Hepatocyte (in vitro differentiated cells): ENCODE data around the gene WHRN. TPM values are rescaled to one million over a fixed set of nuclear protein-coding genes. Genes with fewer than 3 reads are reported as not detected.

Experiments
- DNase-seq: peaks from one replicate; pipeline ENCODE4 v3.0.0-alpha.2; 2016; ENCODE audit warnings: low spot score
- H2AFZ ChIP-seq: fragments of 200-600 bp; sonication (generic); 2 replicates; pipeline ENCODE4 v1.6.0; 2016; ENCODE audit warnings: antibody characterized with exemption, mild to moderate bottlenecking
- H3K27ac ChIP-seq: fragments of 200-600 bp; sonication (generic); 2 replicates; pipeline ENCODE4 v1.5.1; 2016; ENCODE audit warnings: mild to moderate bottlenecking
- H3K27me3 ChIP-seq: fragments of 200-600 bp; sonication (generic); 2 replicates; pipeline ENCODE4 v1.6.1; 2016
- H3K36me3 ChIP-seq: fragments of 200-600 bp; sonication (generic); replicated peaks from 2 replicates; pipeline ENCODE4 v1.5.1; 2016; ENCODE audit warnings: low read depth; ENCODE audit not compliant: insufficient read depth
- H3K4me1 ChIP-seq: fragments of 200-600 bp; sonication (generic); 2 replicates; pipeline ENCODE4 v1.5.1; 2016; ENCODE audit warnings: mild to moderate bottlenecking, moderate library complexity; ENCODE audit not compliant: insufficient read depth
- H3K4me2 ChIP-seq: fragments of 200-600 bp; sonication (generic); 2 replicates; pipeline ENCODE4 v1.6.0; 2016
- H3K4me3 ChIP-seq: fragments of 200-600 bp; sonication (generic); 2 replicates; pipeline ENCODE4 v1.5.1; 2016; ENCODE audit warnings: mild to moderate bottlenecking
- H3K79me2 ChIP-seq: fragments of 200-600 bp; sonication (generic); 2 replicates; pipeline ENCODE4 v1.6.0; 2017; ENCODE audit warnings: mild to moderate bottlenecking
- H3K9me2 ChIP-seq: fragments of 200-600 bp; sonication (generic); replicated peaks from 2 replicates; pipeline ENCODE4 v1.6.0; 2017; ENCODE audit warnings: mild to moderate bottlenecking; ENCODE audit not compliant: insufficient read depth
- H3K9me3 ChIP-seq: fragments of 200-600 bp; sonication (generic); 2 replicates; pipeline ENCODE4 v1.5.1; 2016; ENCODE audit warnings: low read depth, mild to moderate bottlenecking
- H4K20me1 ChIP-seq: fragments of 200-600 bp; sonication (generic); 2 replicates; pipeline ENCODE4 v1.6.0; 2016; ENCODE audit warnings: mild to moderate bottlenecking; ENCODE audit not compliant: insufficient read depth, poor library complexity, severe bottlenecking
- CTCF ChIP-seq: fragments of 200-600 bp; sonication (generic); IDR thresholded peaks from 2 replicates; pipeline ENCODE4 v1.5.1; 2016; ENCODE audit warnings: antibody characterized with exemption, mild to moderate bottlenecking; ENCODE audit not compliant: poor library complexity
- EZH2 ChIP-seq: fragments of 200-600 bp; sonication (generic); IDR thresholded peaks from 2 replicates; pipeline ENCODE4 v1.6.1; 2016; ENCODE audit warnings: antibody characterized with exemption, mild to moderate bottlenecking, borderline replicate concordance
- EZH2phosphoT487 ChIP-seq: fragments of 200-600 bp; sonication (generic); IDR thresholded peaks from one replicate; pipeline ENCODE4 v1.6.1; 2018; ENCODE audit warnings: antibody characterized with exemption, mild to moderate bottlenecking, low read depth, moderate library complexity; ENCODE audit not compliant: unreplicated experiment, severe bottlenecking
- WGBS: methylation state at CpG from one replicate; pipeline ENCODE4 v1.1.6; 2016; ENCODE audit warnings: low lambda C conversion rate; ENCODE audit errors: missing lambda C conversion rate; 5-methylcytosine and 5-hydroxymethylcytosine counted together
- polyA plus RNA-seq: library from polyadenylated mRNA; unstranded; fragments of >200 nt; fragmentation: Nextera tagmentation; extraction: Ambion mirVana; gene quantifications from 2 replicates; pipeline ENCODE4 v1.2.1, GENCODE V29; 2016
- total RNA-seq: library from RNA; depleted of rRNA; stranded (reverse); fragments of >200 nt; gene quantifications from 2 replicates; pipeline ENCODE4 v1.2.3, GENCODE V29; 2014

The WHRN gene
- total and polyA plus RNA-seq, 2 experiments from 2014 or later = 3.2 to 6.6 TPM

GRCh38 chr9:114462791-114463190 lies 42.5 kb downstream of the WHRN start:
- H3K4me1 ChIP-seq = peaks cover 5% of the 10 kb centered on the region
- no peaks in the 10 kb centered on the region for H3K9me2 ChIP-seq
- no peaks in the 10 kb centered on the region for H3K79me2 ChIP-seq
- DNase-seq = no peak
- no peak overlapping the region for H3K4me3 ChIP-seq
- H3K36me3 ChIP-seq = no peaks in the 10 kb centered on the region
- WGBS = 93% methylated on average over 5 of the region's 5 CpGs
- TF ChIP-seq EZH2phosphoT487 (no peak), CTCF (no peak), EZH2 (no peak)
- no peaks in the 10 kb centered on the region for H3K27me3 ChIP-seq
- H3K9me3 ChIP-seq = no peaks in the 10 kb centered on the region
- no peaks in the 10 kb centered on the region for H4K20me1 ChIP-seq
- no peak overlapping the region for H2AFZ ChIP-seq
- no peak overlapping the region for H3K27ac ChIP-seq
- no peak overlapping the region for H3K4me2 ChIP-seq

DNA sequence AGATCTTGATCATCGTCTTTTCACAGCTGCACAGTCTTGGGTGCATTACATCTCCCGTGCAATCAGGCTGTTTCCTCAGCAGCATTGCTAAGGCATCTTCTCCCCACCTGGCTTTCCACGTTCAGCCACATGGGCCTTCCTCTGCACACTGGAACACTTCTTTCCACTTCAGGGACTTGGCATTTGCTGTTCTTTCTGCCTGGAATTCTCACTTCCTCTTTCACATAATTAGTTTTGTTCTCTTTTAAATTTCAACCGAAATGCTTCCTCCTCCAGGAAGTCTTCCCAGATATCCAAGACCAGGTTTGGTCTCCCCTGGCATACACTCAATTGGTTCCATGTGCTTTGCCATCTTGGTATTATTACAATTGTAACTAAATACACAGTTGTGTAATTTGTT lies 43.8 kb downstream of the WHRN start:
- H3K27me3 ChIP-seq = no peaks in the 10 kb centered on the region
- H3K9me3 ChIP-seq = no peaks in the 10 kb centered on the region
- no peak for TF ChIP-seq EZH2
- no peak for TF ChIP-seq EZH2phosphoT487
- no peak for TF ChIP-seq CTCF
- no peaks in the 10 kb centered on the region for H3K9me2 ChIP-seq
- peaks cover 5% of the 10 kb centered on the region for H3K4me1 ChIP-seq
- no peak for DNase-seq
- H4K20me1 ChIP-seq = no peaks in the 10 kb centered on the region
- no peak overlapping the region for H3K27ac ChIP-seq
- peak overlapping the region; percentile 54 for H3K4me2 ChIP-seq
- H3K36me3 ChIP-seq = no peaks in the 10 kb centered on the region
- no peak overlapping the region for H2AFZ ChIP-seq
- WGBS = 70% methylated on average over 4 of the region's 4 CpGs
- H3K4me3 ChIP-seq = no peak overlapping the region
- no peaks in the 10 kb centered on the region for H3K79me2 ChIP-seq

DNA sequence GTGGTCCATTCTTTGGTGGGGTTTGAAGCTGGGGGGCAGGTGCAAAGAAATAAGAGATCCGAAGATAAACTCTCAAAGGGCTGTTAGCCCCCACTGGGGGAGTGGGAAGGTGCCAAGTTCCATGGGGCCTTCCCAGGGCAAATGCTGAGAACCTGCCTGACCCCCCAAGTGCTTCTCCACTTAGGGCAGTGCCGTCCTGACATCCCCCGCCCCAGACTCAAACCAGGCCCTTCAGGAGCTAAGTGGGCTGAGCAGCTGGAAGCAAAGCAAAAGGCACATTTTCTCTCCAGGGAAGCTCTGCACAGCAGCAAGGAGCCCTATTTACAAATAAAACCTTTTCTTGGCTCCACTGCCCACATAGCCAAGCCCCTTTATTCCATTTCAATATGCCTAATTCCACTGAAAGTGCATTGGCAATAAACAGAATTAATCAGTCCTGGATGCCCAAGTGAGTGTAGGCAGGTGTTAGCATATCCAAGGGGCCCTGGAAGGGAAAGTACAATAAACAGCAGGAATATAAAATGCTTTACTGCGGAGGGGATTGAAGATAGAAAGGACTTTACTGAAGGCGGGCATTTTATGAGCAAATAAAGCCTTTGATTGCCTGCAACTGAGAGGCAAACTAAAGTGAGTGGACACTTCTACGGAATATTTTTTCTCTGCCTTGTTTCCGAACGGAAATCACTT lies 44.6 kb downstream of the WHRN start:
- DNase-seq = peak; percentile 33
- Histone ChIP-seq H3K36me3 (no peaks in the 10 kb centered on the region), H3K4me2 (peak overlapping the region; percentile 54), H3K9me2 (no peaks in the 10 kb centered on the region), H3K9me3 (no peaks in the 10 kb centered on the region), H3K27ac (no peak overlapping the region), H3K27me3 (no peaks in the 10 kb centered on the region), H3K4me3 (no peak overlapping the region), H3K4me1 (peaks cover 5% of the 10 kb centered on the region), H2AFZ (no peak overlapping the region), H3K79me2 (no peaks in the 10 kb centered on the region), H4K20me1 (no peaks in the 10 kb centered on the region)
- 51% methylated on average over 8 of the region's 8 CpGs for WGBS
- TF ChIP-seq EZH2phosphoT487 (peak; percentile 90), CTCF (no peak)

GRCh38 chr9:114459464-114459863 lies 45.8 kb downstream of the WHRN start:
- Histone ChIP-seq H3K9me3 (no peaks in the 10 kb centered on the region), H3K4me3 (no peak overlapping the region), H2AFZ (no peak overlapping the region), H3K4me1 (peaks cover 5% of the 10 kb centered on the region), H3K36me3 (no peaks in the 10 kb centered on the region), H3K4me2 (no peak overlapping the region), H3K27ac (no peak overlapping the region), H3K79me2 (no peaks in the 10 kb centered on the region), H4K20me1 (no peaks in the 10 kb centered on the region), H3K27me3 (no peaks in the 10 kb centered on the region), H3K9me2 (no peaks in the 10 kb centered on the region)
- DNase-seq = no peak
- WGBS = 90% methylated on average over 5 of the region's 5 CpGs
- no peak for TF ChIP-seq EZH2phosphoT487
- TF ChIP-seq EZH2 = no peak
- TF ChIP-seq CTCF = no peak
